SU-DHL-6 (cell line): ENCODE data around the gene CISD1.

Source experiments
- EZH2phosphoT487 ChIP-seq: fragments of 200-600 bp; sonication (generic), shearing (Covaris generic); conservative IDR thresholded peaks from 2 replicates; pipeline ENCODE4 v1.6.1; 2018; ENCODE audit warnings: mild to moderate bottlenecking, antibody characterized with exemption, low read length, moderate library complexity, mixed read lengths
- TF ChIP-seq, protein P1 (sequence below): fragments of 200-600 bp; sonication (generic); IDR thresholded peaks from one replicate; pipeline ENCODE4 v1.5.1; 2017; ENCODE audit warnings: antibody characterized with exemption, mild to moderate bottlenecking, low read length, moderate library complexity; ENCODE audit not compliant: insufficient read depth, poor library complexity, severe bottlenecking

DNA sequence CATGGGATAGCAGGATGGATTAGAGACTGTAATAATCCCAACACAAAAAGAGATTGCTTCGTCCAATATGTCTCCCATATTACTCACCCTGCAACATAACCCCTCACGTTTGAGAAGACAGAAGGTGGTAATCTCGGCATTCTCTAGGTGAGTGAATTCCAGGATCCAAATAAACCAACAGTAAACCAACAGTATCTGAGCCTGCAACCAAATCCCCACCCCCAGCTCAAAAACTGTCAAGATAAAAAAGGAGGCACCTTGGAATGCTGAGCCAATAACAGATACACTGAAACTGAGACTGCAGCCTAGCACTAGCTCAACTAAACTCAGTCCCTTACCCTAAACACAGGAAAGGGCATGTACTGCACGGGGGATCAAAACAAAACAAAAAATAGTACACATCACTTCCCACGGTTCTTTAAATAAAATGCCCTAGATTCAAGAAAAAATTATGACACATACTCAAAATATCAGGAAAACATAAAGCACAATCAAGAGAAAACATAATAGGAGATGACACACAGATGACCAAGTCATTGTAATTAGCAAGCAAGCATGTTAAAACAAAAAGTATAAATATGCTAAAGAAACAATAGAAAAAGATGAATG is 29.3 kb upstream of the CISD1 start:
- TF ChIP-seq, protein P1, sequence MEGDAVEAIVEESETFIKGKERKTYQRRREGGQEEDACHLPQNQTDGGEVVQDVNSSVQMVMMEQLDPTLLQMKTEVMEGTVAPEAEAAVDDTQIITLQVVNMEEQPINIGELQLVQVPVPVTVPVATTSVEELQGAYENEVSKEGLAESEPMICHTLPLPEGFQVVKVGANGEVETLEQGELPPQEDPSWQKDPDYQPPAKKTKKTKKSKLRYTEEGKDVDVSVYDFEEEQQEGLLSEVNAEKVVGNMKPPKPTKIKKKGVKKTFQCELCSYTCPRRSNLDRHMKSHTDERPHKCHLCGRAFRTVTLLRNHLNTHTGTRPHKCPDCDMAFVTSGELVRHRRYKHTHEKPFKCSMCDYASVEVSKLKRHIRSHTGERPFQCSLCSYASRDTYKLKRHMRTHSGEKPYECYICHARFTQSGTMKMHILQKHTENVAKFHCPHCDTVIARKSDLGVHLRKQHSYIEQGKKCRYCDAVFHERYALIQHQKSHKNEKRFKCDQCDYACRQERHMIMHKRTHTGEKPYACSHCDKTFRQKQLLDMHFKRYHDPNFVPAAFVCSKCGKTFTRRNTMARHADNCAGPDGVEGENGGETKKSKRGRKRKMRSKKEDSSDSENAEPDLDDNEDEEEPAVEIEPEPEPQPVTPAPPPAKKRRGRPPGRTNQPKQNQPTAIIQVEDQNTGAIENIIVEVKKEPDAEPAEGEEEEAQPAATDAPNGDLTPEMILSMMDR, result no peak
- no peak for TF ChIP-seq EZH2phosphoT487
